DLD1 (cell line): ENCODE measurements around the gene NDUFAF8.

ENCODE experiments used
- in situ Hi-C: cut with HindIII; loops from 2 replicates; pipeline ENCODE4 v1.10.0; 2017; ENCODE audit warnings: low sequenced_read_pairs

NDUFAF8 gene

DNA sequence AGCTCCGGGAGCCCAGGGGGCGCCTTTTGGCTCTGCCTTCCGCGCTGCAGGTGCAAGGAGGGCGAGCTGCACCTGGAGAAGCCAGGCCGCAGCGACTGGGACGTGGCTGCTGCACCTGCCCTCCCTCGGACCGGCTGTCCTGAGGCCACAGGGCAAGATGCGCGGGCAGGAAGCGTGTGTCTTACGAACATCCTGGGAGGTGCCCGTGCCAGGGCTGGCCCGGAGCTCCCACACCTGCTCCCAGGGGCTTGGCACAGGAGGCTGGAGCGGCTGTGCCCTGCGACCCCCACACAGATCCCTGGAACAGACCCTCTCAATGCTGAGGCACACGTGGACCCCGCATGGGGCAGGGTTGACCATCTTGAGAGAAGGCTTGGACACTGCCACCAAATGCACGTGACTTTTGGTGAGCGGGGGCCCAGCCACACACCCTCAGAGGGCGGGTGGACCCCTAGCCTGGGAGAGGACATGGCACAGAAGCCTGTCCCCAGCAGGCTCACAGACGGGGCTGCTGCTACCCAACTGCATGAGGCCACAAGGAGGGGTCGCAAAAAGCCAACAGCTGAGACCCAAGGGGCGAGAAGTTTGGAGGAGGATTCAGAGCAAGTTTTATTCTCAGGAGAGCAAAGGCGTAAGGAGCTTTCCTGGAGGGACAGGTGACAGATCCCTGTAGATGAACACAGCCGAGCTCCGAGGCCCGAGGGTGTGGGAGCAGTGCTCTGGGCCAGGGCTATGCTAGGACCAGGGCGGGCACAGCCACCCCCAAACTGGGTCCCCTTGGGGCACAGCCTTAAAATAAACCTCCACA is 11.4 kb downstream of the NDUFAF8 start:
- in situ Hi-C loops = no loop called here

DNA sequence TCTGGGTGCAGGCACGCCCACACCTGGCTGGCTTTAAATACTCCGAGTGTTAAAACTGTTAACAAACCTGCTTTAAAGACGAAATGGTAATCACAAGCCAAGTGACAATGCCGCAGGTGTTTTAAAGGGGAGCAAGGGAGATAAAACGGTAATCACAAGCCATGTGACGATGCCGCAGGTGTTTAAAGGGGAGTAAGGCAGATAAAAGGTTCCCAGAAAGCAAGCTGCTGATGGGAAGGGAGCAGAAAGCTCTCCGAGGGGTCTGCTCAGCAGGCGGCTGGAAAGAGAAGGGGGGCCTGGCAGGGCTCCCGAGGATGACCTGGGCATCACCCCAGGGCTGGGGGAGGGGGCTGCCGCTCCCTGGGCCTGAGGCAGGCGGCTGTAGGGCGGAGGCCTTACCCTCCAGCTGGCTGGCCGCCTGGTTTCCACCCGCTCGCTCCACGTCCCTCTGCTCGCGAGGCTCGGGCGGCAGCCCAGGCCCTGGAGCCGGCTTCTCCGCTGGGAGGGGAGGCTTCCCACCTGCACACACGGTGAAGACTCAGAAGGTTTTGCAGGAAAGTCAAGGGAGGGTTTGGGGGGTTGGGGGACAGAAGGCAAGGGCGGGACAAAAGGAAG is 12.1 kb downstream of the NDUFAF8 start:
- in situ Hi-C loops = no loop called here

DNA sequence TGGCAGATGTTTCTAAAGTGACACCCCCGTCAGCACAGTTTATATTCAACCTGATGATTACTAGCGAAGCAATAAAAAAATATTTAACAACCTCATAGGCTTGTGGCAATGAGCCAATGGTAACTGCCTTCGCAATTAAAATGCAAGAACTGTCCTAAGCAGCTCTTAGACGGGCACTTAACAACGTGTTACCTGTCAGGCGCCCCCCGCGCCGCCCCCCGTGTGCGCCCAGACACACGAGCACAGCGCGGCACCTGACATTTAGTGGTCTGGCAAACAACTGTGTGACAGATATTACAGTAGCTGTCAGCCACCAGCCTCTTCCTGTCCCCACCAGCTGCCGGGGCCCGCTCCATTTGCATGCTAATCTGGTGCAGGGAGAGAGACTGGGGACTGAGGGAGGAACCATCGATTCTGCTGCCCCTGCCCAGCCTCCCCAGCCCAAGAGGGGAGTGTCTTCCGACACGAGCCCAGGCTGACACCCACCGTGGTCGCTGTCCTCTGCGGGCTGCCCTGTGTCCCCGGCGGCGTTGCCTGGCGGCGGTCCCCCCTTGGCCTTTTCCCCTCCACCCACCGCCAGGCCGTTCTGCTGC is 12.7 kb downstream of the NDUFAF8 start:
- in situ Hi-C loops = no loop called here

DNA sequence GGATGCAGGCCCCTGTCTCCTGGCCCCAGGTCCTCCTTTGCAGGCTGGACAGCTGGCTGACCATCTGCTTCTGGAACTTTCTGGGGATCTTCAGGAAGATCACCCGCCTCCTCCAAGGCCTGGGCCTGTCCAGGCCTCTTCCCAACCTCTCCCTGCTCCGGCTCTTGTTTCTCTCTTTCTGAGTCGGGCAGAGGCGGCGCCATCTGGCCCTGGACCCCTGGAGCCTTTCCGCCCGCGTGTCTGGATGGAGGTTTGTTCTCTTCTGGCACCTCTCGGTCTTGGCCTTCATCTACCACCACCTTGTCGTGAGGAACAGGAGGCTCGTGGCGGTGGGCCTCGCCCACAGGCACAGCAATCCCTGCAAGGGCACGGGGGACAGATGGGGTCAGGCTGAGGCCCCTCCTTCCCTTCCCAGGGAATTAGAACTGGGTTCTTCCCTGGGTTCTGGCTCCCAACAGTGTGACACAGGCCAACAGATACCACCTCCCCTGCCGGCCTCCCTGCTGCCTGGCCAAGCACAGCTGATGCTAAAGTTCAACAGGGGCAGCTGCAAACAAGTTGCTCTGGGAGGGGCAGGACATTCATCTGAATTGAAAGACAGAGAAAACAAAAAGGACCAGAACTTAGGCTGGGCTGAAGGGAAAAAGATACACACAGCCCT is 13.3 kb downstream of the NDUFAF8 start:
- in situ Hi-C loops = no loop called here

DNA sequence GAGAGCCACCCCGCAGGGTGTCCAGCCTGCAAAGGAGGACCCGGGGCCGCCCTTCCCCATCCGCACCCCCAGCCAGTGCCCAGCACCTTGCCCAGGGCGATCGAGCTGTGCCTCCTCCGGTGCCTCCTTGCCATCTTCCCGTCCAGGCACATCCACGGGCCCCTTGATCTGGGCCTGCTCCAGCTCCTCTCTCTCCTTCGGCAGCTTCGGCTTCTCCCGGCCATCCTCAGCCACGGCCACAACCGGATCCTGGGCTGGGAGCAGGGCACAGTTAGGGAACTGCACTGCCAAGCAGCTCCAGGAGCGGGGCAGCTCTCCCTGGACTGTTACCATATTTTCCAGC is 13.8 kb downstream of the NDUFAF8 start:
- in situ Hi-C loops = no loop called here

DNA sequence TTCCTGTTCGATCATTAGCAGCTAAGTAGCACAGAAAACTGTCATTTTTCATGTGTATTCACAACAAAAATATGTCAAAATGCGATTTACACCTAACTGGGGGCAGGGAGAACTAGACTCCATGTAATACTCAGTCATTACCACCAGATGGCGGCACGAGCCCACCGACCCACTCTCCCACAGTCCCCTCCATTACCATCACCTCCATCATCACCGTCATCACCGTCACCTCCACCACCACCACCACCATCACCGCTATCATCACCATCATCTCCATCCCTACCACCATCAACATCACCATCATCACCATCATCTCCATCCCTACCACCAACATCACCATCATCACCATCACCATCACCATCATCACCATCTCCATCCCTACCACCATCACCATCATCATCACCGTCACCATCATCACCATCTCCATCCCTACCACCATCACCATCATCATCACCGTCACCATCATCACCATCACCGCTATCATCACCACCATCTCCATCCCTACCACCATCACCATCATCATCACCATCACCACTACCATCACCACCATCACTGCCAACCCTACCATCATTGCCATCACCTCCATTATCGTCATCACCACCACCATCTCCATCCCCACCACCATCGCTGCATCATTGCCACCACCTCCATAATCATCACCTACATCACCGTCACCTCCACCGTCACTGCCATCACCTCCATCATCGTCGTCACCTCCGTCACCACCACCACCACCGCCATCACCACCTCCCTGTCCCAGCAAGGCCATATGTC is 14.4 kb downstream of the NDUFAF8 start:
- in situ Hi-C loops = no loop called here

DNA sequence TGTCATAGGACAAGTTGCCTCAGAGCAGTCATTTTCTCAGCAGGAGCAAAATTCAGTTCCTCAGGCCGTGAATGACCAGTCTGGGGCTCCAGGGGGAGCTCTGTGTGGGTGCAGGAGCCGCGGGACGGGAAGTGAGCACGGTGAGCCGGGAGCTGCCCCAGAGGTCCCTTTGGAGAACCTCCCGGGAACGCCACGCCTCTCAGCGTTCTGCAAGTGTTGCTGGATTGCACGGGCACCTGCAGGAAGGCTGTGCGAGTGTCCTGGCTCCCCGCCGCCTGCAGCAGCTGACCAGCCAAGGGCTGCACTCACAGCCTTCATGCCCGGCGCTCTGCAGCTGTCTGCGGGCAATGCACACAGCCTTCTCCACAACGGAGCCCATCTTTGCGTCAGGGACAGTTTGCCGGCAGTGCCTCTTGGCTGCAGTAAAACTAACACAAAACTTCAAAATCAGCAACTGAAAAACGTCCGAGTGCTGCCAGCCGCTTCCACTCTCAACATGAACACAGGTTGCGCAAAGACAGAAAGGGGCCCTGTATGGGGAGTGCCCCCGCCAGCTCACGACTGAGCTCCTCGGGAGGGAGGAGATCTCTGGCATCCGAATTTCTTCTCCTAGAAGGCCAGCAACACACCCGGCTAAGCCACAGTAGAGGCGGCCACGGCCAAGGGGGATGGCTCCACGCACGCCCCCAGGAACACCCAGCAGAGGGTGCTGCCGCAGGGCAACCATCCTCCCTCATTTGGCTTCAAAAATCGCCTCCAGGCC is 16.0 kb downstream of the NDUFAF8 start:
- in situ Hi-C loops = no loop called here

DNA sequence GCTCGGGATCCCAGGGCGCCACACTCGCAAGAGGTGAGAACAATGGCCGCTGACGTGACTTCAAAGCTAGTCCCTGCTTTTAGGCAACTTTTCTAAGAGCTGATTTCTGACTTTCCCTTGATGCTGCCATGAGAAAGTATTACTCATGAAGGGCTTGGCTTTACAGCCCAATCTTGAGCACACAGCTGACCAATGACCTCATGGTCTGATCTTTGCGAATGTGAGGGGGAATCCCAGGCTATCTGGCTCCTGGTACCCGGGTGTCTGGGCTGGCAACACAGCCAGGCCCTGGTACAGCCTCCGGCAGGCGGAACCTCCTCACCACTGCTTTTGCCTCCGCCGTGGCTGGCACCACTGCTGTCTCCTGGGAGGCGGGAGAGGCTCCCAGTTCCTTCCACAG is 17.5 kb downstream of the NDUFAF8 start:
- in situ Hi-C loops = no loop called here

DNA sequence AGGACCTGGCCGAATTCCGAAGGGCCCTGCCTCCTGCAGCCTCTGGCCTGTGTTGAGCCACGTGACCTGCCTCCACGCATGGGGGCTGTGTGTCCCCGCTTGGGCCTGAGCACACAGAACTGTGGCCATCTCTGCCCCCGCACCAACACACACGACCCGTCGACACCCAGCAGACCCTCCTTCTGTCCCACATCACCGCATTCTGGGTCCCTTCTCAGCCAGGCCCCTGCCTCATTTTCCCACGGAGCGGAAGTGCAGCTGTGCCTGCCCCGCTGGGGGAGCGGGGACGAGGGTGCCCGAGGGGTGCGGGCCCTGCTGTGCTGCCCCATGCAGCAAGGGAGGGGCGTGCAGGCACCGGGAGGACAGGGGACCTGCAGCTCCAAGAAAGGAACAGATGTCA is 18.4 kb downstream of the NDUFAF8 start:
- in situ Hi-C loops = no loop called here

DNA sequence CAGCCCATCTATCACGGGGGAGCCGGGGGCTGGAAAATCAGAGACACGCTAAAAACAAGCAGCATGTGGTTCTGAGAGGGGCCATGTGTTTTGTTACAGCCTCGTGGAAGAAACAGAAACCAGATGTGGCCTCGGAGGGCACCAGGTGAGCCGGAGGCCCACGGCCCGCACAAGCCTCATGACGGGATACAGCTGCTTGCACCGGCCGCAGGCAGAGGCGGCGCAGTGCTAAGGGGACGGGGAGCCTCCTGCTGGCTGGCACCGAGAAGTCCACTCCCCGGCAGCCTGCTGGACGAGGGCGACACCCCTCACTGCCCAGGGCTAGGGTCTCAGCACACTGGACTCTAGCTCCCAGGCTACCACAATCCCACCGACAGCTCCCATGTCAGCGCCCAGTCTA is 19.2 kb downstream of the NDUFAF8 start:
- in situ Hi-C loops = no loop called here

DNA sequence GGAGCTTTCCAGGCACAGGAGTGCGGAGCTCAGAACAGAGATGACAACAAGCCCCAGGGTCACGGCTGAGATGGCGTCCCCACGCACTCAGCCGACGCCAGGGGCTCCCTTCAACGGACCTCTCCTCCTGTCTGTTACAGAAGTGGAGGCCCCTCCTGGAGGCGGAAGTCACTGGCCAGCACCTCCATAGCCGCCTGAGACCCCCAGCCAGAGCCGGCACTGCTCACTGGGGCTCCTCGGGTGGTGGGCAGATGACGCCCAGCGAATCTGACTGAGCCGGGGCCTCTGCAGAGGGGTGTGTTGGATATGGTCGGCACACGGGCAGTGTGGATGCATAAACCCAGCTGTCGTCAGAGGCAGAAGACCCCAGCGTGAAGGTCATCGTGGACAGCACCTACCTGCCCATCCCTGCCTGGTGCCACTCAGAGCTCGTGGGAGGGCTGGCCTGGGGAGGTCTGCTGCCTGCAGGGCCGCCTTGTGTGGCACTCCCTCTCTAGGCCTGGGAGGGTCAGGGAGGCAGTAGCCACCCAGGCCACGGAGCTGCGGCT is 20.0 kb downstream of the NDUFAF8 start:
- in situ Hi-C loops = no loop called here

DNA sequence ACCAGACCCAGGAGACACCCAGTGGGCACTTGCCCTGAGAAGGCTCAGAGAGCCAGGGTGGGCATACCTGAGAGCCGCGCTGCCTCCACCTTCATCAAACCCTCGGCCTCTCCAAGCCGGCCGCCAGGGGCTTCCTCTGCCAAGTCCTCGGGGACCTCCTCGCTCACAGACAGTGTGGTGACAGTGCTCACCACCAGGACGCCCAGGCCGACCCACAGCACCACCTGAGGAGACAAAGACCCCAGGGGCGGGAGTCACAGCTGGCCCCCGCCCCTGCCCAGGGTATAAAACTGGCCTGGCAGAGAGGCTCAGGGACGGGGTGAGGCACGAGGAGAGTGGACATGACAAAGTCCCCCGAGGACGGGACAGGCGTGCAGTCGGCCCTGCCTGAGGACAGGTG is 21.1 kb downstream of the NDUFAF8 start:
- in situ Hi-C loops = no loop called here

DNA sequence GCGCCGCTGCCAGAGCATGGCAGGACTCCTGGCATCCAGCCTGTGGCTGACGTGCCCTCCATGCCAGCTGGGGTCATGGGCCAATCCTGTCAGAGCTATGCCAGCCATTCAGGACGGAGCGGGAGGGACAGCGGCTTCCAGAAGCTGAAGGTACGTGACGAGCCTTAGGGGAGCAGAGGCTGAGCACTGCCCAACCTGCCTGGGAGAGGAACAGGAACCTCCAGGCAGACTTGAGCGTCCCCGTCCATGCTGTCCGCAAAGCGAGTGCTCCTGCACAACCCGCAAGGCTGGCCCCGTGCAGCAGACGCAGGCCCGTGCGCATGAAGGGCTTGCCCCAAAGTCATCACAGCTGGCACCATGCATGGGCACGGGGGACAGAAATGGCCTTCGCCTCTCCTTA is 21.5 kb downstream of the NDUFAF8 start:
- in situ Hi-C loops = no loop called here

DNA sequence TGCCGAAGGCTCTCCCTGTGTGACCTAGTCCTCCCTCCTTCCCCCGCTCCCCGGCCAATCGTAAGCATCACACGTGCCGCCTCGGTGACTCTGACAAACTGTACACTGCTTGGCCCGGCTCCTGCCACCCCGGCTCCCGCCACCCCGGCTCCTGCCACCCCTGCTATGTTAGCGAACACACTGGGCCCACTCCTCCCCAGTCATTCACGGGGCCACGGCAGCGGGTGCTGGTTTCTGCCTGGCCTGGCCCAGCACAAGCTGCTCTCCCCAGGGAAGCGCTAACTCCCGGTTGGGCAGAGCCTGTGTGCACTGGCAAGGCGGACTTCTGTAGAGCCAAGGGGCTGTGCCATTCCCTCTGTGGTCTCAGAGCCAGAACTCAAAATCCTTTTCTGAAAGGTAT is 22.0 kb downstream of the NDUFAF8 start:
- in situ Hi-C loops = no loop called here

DNA sequence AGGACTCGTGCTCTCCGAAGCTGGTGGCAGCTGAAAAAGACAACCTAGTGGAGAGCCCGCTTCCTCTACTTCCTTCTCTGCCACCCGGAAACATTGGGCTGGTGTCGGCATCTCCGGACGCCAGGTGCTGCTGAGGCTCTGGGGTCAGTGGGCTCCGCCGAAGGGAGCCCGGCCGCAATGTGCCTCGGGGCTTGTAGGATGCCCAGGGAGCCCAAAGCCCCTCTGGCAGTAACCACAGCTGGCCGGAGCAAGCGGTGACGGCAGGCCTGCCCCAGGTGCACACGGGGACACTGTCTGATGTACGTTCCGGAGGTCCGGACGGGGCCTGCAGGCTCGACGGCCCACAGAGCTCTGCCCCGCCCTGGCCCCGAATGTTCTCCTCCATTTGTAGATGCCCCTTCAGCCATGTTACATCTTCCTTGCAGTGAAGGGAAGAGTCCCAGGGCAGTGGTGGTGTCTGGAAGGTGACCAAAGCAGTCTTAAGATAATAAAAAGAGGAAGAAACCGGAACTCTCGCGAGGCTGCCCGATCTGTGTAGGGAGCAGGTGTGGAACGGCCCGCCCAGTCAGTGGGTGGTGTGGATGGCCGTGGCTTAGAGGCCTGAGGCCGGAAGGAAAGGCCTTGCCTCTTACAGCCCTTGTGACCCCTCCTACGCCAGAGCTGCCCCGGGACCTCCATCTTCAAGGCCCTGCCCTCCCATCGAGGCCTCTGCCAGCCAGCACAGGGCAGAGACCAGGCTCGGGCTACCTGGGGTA is 22.6 kb downstream of the NDUFAF8 start:
- in situ Hi-C loops = no loop called here

DNA sequence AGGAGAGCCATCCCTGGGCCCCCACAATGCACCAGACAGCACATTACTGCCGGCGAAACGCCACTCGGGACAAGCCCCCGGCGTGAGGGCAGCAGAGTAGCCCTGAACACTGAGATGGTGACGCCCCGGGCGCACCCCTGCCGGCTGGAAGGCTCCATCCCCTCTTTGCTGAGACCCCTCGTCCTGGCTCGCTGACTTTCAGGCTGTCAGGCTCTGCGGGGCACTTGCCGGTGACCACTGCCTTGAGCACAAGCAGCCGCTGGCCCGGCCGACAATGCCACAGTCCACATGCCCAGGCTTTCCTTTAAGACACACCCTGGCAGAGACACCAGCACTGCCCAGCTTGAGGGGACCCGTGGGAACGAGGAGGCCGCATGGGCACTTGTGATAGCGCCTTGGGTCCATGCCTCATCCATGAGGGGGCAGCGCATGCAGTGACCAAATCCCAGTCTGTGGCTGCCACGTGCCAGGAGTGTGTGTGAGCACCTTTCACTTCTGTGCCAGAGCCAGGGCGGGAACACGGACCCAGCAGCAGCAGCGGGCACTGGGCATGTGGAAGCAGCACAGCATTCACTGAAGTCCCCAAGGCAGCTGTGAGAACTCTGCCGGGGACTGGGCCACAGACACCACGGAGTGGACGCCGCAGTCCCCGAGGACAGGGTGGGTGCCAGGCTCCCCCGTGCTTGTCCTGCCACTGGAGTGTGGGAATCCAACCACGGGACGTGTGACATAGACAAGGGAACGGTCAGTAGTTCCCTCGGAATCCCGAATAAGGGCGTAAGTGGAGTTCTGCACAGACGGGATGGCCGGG is 24.5 kb downstream of the NDUFAF8 start:
- in situ Hi-C loops = no loop called here

DNA sequence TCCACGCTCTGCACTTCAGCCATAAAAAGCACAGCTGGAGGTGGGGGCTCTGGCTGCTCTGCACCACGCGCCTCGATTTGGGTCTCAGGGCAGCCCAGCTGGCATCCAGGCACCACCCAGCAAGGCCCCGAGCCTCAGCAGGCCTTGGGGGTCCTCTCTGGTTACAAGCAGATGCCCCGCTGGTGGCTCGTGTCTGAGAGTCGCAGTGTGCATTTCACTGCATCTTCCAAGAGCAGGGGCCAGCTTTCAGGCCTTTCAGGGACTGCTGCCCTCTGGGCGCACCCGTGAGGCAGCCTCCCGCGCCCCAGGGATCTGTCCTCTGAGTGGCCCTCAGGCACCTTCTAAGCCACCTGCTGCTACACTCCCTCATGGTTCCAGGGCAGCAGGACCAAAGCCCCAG is 25.5 kb downstream of the NDUFAF8 start:
- in situ Hi-C loops = no loop called here

DNA sequence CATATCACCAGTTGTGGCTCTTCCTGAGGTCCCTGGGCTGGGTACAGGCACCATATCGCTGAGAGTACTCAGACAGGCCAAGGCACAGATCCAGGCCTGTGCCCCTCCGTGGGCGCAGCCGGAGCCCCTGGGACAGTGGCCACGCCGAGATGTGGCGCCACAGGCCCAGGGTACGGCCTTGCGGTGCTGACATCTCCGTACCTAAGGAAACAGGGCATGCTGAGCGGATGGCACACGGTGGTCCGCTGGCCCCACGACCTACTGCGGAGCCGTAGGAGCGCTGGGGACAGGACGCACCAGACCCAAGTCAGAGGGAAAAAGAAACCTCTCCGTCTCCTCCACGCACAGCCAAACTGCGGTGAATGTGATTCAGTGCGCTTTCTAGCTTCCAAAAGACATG is 26.5 kb downstream of the NDUFAF8 start:
- in situ Hi-C loops = no loop called here
